Activated CD4-positive, alpha-beta T cell treated with anti-CD3 and anti-CD28 coated beads, Interleukin-10, Interleukin-2, amounts not matched to agents 100 ng/mL and 50 ng/mL, durations not matched to agents 16 hours and 8 hours (primary cell): ENCODE data around the gene CPM.
"Not testable (repeated sequence)": the region's sequence is repeated elsewhere in the genome, so short reads cannot be mapped to it uniquely, and the experiment has no call there.

Experiments
- DNase-seq: peaks from one replicate; pipeline ENCODE4 v3.0.0-alpha.2; 2020

CPM gene

DNA sequence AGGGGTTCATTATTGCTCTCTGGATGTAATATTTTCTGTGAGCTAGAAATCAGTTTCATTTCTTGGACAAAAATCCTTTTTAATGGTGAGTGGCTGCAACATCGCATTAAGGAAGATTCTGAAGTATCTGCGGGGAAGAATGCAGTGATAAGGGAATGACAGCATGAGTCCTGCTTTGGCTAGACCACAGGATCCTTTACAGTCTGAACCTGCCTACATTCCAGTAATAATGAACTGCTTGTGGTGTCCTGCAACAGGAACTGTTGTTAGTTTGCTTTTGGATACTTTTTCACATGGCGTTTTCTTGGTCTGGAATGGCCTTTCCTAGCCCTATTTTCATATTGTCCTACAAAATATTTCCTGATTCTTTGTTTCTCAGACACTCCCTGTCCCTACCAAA, 109.3 kb downstream of the CPM start:
- DNase-seq = no peak

DNA sequence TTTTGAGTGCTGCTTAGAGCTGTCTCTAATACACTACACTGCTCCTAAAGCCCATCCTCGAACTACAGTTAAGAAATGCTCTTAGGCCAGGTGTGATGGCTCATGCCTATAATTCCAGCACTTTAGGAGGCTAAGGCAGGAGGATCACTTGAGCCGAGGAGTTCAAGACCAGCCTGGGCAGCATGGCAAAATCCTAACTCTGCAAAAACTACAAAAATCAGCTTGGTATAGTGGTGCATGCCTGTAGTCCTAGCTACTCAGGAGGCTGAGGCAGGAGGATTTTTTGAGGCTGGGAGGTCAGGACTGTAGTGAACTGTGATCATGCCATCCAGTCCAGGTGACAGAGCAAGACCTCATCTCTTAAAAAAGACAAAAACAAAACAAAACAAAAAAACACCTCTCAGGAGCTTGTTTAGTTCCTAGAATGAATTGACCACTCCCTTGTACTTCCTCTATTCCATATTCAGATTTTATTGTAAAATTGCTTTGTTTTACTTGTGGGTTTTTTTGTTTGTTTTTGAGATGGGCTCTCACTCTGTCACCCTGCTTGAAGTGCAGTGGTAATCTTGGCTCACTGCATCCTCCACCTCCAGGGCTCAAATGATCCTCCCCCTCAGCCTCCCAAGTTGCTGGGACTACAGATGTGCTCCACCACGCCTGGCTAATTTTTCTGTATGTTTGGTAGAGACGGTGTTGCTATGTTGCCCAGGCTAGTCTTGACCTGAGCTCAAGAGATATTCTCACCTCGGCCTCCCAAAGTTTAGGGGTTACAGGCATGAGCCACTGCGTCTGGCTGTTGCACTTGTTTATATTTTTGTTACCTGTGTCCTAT, 111.4 kb downstream of the CPM start:
- no peak for DNase-seq

DNA sequence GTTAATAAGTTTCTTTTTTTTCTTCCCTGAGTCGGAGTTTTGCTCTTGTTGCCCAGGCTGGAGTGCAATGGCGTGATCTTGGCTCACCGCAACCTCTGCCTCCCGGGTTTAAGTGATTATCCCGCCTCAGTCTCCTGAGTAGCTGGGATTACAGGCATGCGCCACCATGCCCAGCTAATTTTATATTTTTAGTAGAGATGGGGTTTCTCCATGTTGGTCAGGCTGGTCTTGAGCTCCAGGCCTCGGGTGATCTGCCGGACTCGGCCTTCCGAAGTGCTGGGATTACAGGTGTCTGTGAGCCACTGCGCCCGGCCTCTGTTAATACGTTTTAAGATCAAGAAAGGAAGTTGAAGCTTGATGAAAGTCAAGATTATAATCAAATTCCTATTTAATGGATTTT, 113.5 kb downstream of the CPM start:
- not testable (repeated sequence) for DNase-seq

DNA sequence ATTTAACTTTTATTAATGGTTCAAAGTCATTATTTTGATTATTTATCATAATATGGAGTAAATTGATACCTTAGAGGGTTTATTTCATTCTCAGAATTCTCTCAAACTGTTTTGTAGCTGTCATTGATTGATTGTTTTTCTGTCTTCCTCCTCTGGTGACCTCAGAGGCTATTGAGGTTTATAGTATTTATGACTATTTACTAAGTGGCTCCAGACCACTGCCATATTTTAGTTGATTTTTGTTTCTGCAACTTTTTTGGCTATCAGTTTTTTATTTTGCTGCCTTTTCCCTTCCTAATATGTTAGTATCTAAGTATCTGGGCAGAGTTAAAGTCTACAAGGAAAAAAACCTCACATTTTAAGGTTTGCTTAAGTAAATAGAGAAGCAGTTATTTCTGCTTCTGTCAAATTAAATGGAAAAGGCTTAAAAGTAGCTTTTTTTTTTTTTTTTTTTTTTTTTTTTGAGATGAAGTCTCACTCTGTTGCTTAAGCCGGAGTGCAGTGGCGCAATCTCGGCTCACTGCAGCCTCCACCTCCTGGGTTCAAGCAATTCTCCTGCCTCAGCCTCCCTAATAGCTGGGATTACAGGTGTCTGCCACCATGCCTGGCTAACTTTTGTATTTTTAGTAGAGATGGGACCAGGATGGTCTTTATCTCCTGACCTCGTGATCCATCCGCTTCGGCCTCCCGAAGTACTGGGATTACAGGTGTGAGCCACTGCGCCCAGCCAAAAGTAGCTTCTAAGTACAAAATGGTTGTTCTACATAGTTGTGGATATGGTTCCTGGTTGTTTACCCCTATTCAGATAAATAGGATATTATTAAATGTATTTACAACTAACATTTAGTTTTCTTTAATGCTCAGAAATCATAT, 116.8 kb downstream of the CPM start:
- DNase-seq = no peak

DNA sequence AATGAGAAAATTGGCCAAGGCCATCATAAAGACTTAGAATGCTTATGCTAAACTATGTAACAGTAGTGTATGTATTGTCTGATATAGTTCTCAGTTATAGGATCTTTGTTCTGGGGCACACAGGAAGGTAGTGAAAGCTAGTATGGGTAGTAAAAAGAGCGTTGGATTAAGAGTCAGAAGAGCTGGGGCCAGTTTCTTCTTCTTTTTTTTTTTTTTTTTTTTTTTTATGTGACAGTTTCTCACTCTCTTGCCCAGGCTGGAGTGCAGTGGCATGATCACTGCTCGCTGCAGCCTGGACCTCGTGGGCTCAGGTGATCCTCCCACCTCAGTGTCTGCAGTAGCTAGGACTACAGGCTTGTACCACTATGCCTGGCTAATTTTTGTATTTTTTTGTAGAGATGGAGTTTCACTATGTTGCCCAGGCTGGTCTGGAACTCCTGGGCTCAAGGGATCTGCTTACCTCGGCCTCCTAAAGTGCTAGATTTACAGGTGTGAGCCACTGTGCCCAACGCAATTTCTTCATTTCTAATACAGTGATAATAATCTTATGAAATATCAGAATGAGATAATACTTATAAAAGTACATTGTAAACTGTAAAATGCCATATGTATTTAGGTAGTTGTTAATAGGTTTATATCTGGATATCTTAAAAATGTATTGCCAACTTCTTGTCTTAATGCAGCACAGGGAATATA, 117.6 kb downstream of the CPM start:
- DNase-seq = no peak

DNA sequence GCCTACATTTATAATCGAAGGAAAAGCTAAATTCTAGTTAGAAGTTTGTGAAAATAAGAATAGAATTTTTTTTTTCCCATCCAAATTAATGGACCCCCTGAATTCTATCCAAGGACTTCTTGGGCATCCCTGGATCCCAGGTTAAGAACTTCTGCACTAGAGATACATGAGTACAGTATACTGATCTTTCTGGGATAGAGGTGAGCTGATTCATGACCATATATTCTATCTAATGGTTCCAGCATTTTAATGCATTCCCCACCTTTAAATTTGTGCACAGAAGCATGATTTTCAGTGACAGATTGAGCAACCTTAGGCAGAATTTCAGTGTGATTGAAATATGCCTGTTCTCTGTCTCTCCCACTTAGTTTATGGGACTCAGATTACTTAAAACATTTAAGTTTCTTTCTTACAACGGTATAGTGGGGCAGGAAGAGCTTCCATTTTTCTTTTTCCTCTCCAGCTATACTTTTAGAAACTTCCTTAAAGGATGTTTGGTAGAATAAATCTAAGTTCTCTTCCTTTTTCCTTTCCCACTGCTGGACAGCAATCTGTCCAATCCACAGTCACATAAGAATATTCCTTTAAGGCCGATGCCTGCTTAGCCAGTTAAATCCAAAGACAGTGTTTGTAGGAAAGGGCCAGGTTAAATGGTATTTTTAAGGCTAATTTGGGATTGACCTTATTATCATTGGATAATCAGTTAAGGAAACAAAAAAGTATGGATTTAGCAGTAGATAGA, 118.3 kb downstream of the CPM start:
- DNase-seq = no peak

DNA sequence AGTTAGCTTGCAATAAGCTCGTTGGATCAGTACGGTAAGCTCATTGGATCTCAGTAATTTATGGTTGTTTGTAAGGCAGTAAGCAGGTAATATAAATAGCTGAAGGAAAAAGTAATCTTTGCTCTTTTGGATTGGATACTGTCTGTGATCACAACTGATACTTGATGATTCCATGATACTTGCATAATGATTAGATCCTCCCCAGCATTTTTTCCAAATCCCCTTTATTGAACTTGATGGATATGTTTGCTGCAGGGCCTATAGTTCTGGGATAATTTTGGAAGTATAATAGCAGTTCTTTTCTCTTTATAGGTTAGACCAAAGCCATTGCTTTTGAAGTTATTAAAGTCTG, 119.8 kb downstream of the CPM start:
- DNase-seq = no peak

DNA sequence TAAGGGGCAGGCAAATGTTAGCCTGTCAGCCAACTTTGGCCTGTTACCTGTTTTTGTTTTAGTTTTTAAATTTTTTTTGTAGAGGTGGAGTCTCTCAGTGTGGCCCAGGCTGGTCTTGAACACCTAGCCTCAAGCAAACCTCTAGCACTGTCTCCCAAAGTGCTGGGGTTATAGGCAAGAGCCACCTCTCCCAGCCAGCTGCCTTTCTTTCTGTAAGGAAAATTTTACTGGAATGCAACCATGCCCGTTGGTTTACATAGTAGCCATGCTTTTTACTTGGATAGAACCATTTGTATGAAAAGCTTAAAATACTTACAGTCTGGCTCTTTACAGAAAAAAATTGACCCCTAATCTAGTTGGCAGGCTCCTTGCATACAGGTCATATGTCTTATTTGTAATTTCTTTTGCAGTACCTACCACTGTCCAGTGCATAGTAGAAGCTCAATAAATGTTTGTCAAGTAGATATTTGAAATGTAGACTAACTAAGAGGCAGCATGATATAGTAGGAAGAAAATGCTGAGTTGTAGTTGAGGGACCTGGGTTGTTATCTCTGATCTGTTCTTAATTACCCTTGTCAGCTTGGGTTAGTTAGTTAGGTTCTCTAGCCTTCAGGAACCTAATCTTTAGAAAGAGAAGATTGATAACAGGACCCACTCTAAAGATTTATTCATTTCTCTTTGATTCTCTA, 120.3 kb downstream of the CPM start:
- no peak for DNase-seq

DNA sequence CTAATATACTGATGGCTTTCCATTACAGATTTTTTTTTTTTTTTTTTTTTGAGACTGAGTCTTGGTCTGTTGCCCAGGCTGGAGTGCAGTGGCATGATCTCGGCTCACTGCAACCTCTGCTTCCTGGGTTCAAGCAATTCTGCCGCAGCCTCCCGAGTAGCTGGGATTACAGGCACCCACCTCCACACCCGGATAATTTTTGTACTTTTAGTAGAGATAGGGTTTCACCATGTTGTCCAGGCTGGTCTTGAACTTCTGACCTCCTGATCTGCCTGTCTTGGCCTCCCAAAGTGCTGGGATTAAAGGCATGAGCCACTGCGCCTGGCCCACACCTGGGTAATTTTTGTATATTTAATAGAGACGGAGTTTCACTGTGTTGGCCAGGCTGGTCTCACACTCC, 121.4 kb downstream of the CPM start:
- DNase-seq = not testable (repeated sequence)

DNA sequence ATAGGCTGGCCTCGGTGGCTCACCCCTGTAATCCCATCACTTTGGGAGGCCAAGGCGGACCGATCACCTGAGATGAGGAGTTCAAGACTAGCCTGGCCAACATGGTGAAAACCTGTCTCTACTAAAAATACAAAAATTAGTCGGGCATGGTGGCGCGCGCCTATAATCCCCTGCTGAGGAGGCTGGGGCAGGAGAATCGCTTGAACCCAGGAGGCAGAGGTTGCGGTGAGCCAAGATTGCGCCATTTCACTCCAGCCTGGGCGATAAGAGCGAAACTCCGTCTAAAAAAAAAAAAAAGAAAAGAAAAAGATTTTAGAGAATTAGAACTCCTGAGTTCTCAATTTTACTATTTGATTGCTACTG, 123.0 kb downstream of the CPM start:
- DNase-seq = not testable (repeated sequence)

DNA sequence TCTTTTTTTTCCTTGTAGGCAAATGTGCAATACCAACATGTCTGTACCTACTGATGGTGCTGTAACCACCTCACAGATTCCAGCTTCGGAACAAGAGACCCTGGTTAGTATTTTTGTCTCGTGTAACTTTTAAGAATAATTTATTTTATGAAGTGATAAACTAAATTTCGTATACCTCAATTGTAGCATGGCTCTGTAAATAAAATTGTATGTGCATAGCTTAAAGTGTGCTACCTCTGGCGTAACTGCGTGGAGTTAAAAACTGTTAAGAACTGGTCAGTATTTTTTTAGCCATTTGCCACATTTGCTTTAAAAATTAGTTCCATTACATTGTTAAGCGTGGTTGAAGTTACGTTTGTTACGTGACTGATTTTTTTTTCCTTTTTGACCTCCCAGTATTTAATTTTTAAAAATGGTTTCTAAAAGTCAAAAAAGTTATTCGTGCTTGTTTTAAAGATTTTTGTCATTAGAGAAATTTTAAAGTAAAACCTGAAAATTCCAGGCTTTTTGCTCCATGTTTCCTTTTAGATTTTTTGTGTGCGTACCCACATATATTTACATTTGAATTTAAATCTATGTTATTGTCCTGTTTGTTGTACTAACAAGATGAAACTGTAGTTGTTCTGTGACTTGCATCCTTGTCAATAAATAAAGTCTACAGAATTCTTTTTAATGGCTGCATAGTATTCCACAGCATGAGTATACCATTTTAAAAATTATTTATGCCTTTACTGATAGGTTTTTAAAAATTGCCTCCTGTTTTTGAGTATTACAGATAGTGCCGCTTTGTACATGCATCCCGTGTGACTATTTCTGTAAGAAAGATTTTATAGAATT, 123.6 kb downstream of the CPM start:
- DNase-seq = no peak

DNA sequence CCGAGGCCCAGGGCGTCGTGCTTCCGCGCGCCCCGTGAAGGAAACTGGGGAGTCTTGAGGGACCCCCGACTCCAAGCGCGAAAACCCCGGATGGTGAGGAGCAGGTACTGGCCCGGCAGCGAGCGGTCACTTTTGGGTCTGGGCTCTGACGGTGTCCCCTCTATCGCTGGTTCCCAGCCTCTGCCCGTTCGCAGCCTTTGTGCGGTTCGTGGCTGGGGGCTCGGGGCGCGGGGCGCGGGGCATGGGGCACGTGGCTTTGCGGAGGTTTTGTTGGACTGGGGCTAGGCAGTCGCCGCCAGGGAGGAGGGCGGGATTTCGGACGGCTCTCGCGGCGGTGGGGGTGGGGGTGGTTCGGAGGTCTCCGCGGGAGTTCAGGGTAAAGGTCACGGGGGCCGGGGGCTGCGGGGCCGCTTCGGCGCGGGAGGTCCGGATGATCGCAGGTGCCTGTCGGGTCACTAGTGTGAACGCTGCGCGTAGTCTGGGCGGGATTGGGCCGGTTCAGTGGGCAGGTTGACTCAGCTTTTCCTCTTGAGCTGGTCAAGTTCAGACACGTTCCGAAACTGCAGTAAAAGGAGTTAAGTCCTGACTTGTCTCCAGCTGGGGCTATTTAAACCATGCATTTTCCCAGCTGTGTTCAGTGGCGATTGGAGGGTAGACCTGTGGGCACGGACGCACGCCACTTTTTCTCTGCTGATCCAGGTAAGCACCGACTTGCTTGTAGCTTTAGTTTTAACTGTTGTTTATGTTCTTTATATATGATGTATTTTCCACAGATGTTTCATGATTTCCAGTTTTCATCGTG, 124.4 kb downstream of the CPM start:
- DNase-seq = peak; percentile 90

DNA sequence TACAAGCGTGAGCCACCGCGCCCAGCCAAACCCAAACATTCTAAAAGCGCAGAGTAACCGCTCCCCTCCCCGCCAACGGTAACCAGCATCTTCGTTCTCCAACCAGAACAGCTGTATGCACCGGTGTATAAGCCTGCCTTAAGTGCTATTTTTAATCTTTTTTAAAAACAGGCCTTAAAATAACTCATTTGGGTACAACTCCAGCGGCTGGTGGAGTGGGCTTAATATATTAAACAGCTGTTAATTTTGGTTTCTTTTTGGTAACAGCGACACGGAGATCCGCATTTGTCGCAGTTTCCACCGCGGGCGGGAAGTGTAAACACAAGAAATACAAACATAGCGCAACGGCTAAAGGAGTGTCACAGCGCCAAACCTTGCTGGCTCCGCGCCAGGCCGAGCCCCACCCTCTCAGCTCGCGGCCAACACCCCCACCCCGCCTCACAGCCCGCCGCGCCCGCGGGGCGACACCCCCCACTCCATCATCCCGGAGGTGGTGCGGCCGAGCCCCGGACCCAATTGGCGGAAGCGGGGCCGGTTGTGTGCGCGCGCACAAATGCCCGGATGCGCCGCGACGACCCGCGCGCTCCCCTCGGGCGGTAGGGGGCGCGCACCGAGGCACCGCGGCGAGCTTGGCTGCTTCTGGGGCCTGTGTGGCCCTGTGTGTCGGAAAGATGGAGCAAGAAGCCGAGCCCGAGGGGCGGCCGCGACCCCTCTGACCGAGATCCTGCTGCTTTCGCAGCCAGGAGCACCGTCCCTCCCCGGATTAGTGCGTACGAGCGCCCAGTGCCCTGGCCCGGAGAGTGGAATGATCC, 125.2 kb downstream of the CPM start, which contains the start of gene MDM2:
MDM2 (plus strand) TSS at position 602 of the 812 bp plus-strand sequence. CDS start 301 bp downstream, outside the sequence.
- DNase-seq = peak; percentile 99

DNA sequence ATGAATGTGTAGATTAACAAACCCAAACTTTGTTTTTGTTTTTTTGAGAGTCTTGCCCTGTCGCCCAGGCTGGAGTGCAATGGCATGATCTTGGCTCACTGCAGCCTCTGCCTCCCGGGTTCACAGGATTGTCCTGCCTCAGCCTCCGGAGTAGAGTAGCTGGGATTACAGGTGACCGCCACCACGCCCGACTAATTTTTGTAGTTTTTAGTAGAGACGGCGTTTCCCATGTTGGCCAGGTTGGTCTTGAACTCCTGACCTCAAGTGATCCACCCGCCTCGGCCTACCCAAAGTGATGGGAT, 125.7 kb downstream of the CPM start:
- DNase-seq = not testable (repeated sequence)

DNA sequence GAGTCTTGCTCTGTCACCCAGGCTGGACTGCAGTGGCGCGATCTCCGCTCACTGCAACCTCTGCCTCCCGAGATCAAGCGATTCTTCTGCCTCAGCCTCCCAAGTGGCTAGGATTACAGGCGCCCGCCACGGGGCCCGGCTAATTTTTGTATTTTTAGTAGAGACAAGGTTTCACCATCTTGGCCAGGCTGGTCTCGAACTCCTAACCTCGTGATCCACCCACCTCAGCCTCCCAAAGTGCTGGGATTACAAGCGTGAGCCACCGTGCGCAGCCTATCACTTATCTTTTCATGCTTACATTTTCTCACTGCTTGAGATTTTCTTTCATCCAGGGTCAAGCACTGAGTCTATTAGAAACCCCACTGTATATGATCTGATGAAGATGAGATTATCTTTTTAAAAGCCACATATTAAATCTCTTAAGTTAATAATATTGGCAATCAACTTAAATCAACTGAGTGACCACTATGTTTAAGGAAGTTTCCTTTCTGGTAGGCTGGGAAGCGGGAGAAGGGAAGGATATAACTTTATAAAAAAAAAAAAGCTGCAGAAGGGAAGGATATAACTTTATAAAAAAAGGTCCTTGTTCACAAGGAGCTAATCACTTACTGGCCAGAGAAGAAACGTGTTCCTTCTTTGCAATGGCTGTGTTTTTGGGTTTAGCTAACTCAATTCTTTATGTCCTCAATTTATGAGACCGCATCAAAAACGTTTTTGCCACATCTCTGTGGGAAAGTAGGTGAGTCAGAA, 126.3 kb downstream of the CPM start:
- no peak for DNase-seq

DNA sequence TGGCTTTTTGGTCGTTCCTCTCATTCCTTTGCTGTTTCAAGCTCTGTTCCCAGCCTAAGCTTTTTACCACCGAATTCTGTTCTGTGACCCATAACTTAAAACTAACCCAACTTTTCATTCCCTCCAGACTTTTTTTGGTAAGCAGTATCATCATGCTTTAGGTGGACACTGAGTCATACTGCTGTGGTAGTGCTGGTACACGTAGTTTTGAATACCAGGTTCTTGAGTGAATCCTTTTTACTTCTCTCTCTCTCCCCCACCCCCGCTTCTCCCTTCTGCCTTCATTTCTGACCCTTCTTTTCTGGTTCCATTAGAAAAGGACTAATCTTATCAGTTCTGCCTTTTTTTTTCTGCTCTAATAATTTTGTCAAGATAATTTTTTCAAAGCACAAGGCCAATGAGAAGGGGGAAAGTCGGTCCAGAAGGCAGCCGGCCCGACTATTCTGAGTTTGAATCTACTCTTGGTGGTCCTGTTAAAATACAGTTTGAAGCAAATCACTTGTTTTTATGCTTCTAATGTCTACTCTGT, 127.3 kb downstream of the CPM start:
- no peak for DNase-seq

DNA sequence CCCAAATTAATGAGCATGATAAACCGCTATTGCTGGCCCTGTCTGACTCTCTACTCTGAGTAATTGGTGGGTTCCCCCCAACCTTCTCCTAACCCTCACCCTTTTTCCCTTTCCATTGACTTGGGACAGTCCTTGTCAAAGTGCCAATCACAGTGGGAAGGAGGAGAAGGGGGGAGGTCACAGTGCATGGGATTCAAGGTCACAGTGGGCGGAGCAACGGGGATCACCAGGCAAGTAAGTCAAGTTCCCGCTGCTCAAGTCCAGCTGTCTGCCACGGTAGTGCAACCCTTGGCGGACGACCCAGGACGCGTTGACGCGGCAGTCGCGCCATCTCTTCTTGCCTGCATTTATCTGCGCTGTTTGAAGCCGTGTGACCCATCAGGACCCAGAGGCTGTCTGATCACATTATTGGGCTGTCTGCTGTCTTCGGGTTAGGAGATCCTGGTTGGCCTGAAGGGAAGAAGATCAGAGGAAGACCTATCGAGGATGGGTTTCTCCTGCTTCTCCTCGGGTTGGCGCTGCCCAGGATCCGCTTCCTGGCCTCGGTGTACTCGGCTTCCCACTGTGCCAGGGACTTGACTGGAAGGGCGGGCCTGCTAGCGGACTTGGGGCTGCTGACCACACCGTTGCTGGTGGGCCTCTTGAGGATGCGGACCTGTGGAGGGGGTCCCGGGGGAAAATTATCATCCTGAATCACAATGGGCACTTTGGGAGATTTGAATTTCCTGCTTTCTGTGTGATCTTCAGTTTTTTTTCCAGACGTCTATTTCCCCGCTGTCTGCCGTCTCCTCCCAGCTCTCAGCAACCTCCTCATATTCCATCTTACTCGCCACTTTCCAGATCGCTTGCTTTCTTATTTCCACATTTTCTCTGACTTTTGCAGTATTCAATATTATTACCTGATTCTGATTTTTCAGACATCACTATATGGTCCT, 128.0 kb downstream of the CPM start:
- no peak for DNase-seq
